Stimulated activated CD8-positive, alpha-beta memory T cell treated with anti-CD3 and anti-CD28 coated beads, Interleukin-15, amount 100 ng/mL, for 48 hours (primary cell): Measurements from ENCODE around the gene KRT75.
A peak's percentile ranks its signal among the peaks of the same experiment; 100 is the strongest.
"Not testable (repeated sequence)": the region's sequence is repeated elsewhere in the genome, so short reads cannot be mapped to it uniquely, and the experiment has no call there.

ENCODE experiments used
- DNase-seq, 2 donors: peaks; one replicate each; pipeline ENCODE4 v3.0.0-alpha.2; 2020; ENCODE audit warnings: low read depth in 2 of 2

KRT75 gene

GRCh38 chr12:52415870-52416750 is 18.1 kb downstream of the KRT75 start:
- no peak for DNase-seq

DNA sequence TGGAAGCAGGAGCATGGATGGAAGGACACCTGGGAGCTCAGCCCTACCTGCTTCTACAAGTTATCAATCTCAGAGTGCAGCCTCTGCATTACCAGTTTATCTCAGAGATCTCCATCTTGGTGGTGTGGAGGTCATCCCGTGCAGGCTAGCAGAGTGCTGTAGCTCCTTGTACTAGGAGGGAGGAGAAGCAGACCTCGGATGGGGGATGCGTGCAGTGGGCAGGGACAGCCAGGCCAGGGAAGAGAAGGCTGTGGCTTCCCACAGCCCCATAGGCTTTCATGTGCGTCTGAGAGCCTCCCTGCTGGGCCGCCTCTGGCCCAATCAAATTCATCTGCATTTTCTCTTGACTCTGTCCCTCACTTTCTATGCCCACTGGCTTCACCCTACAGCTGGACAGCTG is 19.2 kb downstream of the KRT75 start:
- no peak for DNase-seq

DNA sequence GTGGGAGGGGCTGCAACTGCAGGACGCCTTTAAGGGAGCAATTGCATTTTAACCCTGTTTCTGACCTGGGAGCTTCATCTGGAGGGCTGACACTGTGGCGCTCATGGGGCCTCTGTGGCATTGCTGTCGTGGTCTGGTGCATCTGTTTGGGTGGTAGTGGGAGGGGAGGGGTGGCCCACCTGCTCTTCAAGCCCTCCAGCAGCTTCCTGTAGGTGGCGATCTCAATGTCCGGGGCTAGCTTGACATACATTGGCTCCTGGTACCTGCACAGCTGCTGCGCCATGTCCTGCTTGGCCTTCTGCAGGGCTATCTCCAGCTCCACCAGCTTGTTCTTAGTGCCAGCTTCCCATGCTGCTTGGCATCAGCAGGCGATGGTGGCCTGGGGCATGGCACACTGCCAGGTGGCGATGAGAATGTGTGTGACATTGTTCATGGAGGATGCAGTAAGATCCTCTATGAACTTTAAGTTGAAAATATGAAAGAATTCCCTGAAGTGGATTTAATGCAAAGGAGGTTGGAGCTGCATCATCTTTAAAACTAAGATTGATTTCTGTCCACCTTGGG is 20.3 kb downstream of the KRT75 start:
- no peak for DNase-seq

DNA sequence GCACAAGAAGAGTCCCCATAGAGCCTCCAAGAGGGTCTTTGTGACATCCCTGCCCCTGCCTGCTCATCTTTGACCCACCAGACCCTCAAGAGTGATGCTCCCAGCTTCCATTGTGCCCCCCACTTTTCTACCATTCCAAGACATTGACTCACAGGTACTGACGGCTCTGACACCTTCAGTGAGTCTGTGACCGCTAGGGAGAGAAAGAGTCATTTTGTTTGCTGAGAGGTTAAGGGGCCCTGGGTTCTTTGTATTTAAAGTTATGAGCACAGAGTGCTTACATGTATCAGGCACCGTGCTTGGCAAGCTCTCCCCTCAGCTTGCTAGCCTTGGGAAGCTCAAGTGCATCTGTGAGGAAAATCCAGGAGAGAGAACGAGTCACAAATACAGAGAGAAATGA is 21.0 kb downstream of the KRT75 start:
- DNase-seq = no peak

GRCh38 chr12:52411815-52412214 is 22.4 kb downstream of the KRT75 start:
- no peak for DNase-seq

GRCh38 chr12:52410589-52411248 is 23.5 kb downstream of the KRT75 start:
- not testable (repeated sequence) for DNase-seq

DNA sequence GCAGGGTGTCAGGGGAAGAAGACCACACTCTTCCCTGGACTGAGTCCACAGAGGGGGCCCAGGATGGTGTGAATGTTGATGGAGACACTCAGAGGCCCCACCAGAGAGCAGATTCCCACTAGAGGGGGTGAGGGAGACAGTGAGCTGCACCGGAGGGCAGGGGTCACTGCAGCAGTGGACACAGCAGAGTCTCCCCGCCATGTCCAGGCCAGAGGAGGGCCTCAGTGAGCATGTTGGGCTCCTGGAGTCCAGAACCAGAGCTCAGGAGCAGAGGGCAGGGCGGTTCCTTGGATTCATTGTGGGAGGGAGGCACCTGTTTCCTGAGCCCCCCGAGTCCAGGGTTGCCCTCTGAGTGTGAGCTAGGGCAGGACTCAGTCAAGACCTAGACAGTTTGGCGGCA is 26.3 kb downstream of the KRT75 start:
- no peak for DNase-seq

DNA sequence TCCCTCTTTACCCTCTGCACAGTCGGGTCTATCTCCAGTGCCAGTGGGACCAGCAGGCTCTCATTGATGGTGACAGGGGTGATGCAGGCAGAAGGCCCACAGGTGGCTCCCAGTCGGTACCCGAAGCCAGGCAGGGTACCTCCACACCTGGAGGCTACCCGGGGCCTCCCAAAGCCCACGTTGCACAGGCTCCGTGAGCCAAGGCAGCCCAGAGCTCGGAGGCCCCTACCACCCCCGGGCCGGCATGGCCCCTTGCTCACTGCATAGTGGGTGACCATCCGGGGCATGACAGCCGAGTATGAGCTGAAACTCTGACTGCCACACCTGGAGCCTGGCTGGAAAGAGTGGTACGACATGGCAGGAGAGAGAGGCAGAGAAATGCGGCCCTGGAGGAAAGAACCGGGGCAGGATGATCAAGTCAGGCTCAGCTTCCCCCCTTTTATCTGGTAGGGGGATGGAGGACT is 28.2 kb downstream of the KRT75 start, which contains the start of gene KRT82:
KRT82 (minus strand) TSS at position 414 of the 464 bp plus-strand sequence; CDS start at position 356, 58 bp downstream.
- DNase-seq = no peak

DNA sequence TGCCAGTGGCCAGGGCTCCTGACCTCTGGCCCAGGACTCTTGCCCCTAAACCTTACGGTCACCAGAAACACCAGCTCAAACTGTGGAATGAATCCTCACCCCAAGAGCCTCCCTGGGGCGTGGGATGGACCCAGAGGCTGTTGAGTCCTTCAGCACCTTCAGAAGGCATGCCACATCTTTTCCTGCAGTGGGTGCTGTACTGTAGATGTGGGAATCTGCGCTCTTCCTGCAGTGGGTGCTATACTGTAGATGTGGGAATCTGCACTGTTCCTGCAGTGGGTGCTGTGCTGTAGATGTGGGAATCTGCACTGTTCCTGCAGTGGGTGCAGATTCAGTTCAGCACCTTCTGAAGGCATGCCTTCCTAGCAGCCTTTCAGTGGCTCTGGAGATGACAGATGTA is 29.2 kb downstream of the KRT75 start:
- DNase-seq = no peak

DNA sequence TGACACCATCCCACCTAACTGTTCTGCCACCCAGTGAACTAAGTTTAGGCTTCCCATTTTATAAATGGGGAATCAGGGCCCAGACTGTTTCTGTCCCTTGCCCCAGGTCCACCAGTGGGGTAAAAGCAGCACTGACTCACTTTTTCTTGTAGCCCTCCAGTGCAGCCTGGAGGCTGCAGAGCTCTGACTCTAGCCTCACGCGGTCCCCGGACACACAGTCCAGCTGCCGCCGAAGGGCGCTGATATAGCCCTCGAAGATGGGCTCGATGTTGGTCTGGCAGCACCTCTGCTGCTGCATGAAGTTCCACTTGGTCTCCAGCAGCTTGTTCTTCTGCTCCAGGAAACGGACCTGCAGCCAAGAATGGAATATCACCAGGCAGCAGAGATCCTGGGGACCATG is 30.6 kb downstream of the KRT75 start:
- no peak for DNase-seq

- DNase-seq = no peak
These were observed 31.2 kb downstream of the KRT75 start for GRCh38 chr12:52402873-52403540.

DNA sequence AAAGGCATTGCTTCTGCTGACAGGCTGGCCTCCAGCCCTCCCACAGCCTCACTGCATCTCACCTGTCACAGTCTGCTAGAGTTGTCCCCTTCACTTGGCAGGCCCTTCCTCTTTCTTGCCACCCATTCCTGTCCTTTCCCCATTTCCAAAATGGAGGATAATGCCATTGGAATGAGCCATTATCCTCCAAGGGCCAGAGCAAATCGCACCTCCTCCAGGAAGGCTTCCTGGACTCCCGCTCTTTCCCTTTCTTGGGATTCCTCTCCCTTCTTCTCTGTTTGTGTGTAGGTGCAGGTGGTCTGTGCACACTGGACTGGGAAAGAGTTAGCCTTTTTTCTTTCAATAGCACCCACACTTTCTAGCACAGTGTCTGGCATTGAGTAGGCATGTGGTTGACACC is 31.8 kb downstream of the KRT75 start:
- DNase-seq = no peak

DNA sequence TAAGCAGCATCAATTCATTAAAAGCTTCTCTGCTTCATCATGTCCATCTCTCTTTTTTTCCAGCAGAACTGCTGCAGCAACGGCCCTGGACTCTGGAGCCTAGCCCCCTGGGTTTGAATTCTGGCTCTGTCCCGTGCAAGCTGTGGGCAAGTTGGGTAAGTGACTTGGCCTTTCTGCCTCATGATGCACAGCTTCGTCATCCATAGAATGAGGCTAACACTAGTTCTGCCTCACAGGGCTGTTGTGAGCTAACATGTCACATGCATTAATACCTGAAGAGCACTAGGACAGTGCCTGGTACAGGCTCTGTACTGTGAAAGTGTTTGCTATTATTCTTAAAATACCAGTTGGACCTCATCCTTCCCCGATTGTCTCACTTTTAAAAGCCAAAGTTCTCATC is 32.2 kb downstream of the KRT75 start:
- no peak for DNase-seq

DNA sequence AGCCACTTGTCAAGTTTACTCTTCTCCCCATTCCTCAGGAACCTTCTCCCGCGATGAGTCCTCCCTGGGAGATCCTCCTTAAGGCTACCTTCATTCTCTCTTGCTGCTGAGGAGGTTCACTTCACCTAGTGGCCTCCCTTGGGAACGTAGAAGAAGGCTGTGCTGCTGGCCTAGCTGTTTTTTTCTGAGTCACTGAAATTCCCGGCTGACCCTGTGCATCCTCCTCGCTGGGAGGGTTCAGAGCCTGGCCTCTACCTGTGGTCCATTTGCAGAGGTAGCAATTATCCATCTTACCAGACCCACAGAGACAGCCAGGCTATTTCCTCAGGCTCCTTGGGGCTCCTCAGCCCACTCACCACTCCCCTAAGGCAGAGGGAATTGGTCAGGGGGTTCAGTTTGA is 32.6 kb downstream of the KRT75 start:
- DNase-seq = no peak

- DNase-seq = no peak
These were observed 33.3 kb downstream of the KRT75 start for GRCh38 chr12:52400906-52401305.

DNA sequence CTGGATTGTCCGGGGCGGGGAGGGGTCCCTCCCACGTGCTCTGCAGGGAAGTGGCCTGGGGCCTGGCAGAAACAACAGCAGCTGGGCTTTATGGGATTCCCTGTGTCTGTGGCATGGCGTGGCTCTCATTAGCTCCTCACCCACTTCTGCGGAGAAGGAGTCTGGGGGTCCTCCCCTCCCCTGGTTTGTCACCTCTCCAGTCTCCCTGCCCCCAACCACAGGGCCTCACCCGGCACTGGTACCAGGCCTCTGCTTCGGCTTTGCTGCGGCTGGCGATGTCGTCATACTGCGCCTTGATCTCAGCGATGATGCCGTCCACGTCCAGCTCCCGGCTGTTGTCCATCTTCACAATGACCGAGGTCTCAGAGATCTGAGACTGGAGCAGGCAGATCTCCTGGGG is 34.4 kb downstream of the KRT75 start:
- no peak for DNase-seq

GRCh38 chr12:52398176-52398575 is 36.0 kb downstream of the KRT75 start:
- DNase-seq = no peak

GRCh38 chr12:52396656-52397055 is 37.5 kb downstream of the KRT75 start:
- no peak for DNase-seq

DNA sequence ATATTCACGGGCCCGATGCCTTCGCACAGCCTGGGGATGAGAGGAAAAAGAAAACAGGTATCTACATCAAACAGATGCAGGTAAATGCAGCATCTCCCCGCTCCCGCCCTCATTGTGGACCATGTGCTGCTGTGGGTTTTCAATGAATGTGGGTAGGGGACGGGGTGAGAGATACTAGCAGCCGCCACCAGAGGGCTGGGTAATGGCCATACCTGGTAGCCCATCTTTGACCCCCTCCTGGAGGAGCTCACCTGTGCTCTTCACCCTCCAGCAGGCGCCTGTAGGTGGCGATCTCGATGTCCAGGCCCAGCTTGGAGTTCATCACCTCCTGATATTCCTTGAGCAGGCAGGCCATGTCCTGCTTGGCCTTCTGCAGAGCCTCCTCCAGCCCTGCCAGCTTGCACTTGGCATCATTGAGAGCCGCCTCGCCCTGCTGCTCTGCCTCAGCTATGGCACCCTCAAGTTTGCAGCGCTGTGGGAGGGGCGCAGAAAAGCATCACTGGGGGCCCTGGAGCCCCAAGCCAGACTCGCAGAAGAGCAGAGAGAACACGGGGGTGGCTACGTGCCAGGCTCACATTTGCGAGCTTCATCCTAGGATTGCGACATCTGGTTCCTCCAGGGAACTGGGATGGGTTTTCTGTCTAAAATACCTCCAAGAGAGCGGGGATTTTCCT is 38.3 kb downstream of the KRT75 start:
- peak in 1 of 2 donors; percentile 7 for DNase-seq

DNA sequence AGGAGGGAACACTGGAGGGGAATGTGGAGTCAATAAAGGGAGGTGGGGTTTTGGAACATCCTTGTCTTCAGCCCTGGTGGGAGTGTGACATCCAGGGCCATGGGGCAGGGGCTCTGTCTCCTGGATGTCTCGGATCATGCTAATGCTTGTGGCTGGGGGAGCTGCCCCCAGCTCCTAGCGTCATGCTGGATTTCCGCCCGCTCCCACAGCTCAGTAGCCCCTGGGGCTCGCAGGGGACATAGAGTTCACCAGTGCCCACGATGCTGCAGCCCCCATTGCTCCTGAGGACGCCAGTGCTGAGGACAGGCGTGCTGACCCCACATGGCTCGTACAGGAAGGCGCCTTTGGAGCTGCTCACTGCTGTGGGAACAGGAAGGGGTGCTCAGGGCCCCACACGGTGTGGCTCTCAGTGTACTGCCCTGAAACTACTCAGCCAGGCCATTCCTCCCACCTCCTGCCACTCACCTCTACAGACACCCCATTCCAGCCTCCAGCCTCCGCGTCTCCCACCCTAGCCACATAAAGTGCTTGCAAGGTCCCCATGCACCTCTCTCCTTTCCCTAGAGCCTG is 39.2 kb downstream of the KRT75 start:
- no peak for DNase-seq

- DNase-seq = no peak
These were observed 41.6 kb downstream of the KRT75 start for GRCh38 chr12:52392465-52393007.
